Osteoblast (primary cell): Measurements from ENCODE around the gene GNAZ. TPM values are rescaled to one million over a fixed set of nuclear protein-coding genes. Genes with fewer than 3 reads are reported as not detected.
A peak's percentile ranks its signal among the peaks of the same experiment; 100 is the strongest.

Source experiments
- DNase-seq: peaks from one replicate; pipeline ENCODE4 v3.0.0; 2011; ENCODE audit warnings: low spot score, mixed read lengths; ENCODE audit not compliant: insufficient read length; ENCODE audit errors: missing footprints
- H2AFZ ChIP-seq: 2 replicates; pipeline ENCODE4 v1.6.0; 2011; ENCODE audit warnings: mild to moderate bottlenecking, low read length
- H3K27ac ChIP-seq: 2 replicates; pipeline ENCODE4 v1.5.1; 2011; ENCODE audit warnings: mild to moderate bottlenecking, low read depth, low read length, moderate library complexity
- H3K27me3 ChIP-seq: 2 replicates; pipeline ENCODE4 v1.6.0; 2012; ENCODE audit warnings: mild to moderate bottlenecking, control low read depth, inconsistent platforms, low read length, moderate library complexity; ENCODE audit not compliant: insufficient read depth
- H3K36me3 ChIP-seq: 2 replicates; pipeline ENCODE4 v1.5.1; 2011; ENCODE audit warnings: mild to moderate bottlenecking, low read length, control low read depth, moderate library complexity; ENCODE audit not compliant: insufficient read depth
- H3K4me1 ChIP-seq: 2 replicates; pipeline ENCODE4 v1.5.1; 2011; ENCODE audit warnings: mild to moderate bottlenecking, low read length, control low read depth, moderate library complexity; ENCODE audit not compliant: insufficient read depth
- H3K4me2 ChIP-seq: 2 replicates; pipeline ENCODE4 v1.6.0; 2011; ENCODE audit warnings: mild to moderate bottlenecking, low read length; ENCODE audit not compliant: insufficient read depth
- H3K4me3 ChIP-seq: fragments of 200-600 bp; sonication (generic); 3 replicates; pipeline ENCODE4 v1.5.1; 2012; ENCODE audit warnings: mild to moderate bottlenecking, low read length, inconsistent platforms; ENCODE audit not compliant: insufficient read depth
- H3K79me2 ChIP-seq: 2 replicates; pipeline ENCODE4 v1.6.0; 2012; ENCODE audit warnings: mild to moderate bottlenecking, low read length, control low read depth, inconsistent platforms; ENCODE audit not compliant: insufficient read depth
- H3K9me3 ChIP-seq: 2 replicates; pipeline ENCODE4 v1.5.1; 2011; ENCODE audit warnings: low read depth, low read length, control low read depth
- H4K20me1 ChIP-seq: 2 replicates; pipeline ENCODE4 v1.6.0; 2012; ENCODE audit warnings: mild to moderate bottlenecking, low read length, control low read depth; ENCODE audit not compliant: insufficient read depth
- CTCF ChIP-seq: IDR thresholded peaks from 2 replicates; pipeline ENCODE4 v1.5.1; 2011; ENCODE audit warnings: mild to moderate bottlenecking, low read depth, low read length, moderate library complexity; ENCODE audit errors: extremely low read depth
- total RNA-seq: library from RNA; depleted of rRNA; stranded (reverse); fragments of >200 nt; gene quantifications from 2 replicates; pipeline ENCODE4 v1.2.3, GENCODE V29; 2012

Gene GNAZ
- total RNA-seq, 1 donor = 0.72 TPM

GRCh38 chr22:23146478-23147205 is 76.3 kb downstream of the GNAZ start:
- Histone ChIP-seq H3K27ac (no peak overlapping the region), H3K4me1 (peaks cover 24% of the 10 kb centered on the region), H3K9me3 (no peaks in the 10 kb centered on the region), H3K36me3 (no peaks in the 10 kb centered on the region), H3K4me2 (no peak overlapping the region), H3K79me2 (no peaks in the 10 kb centered on the region), H3K4me3 (no peak overlapping the region), H3K27me3 (no peaks in the 10 kb centered on the region), H4K20me1 (peaks cover 8% of the 10 kb centered on the region), H2AFZ (no peak overlapping the region)
- no peak for TF ChIP-seq CTCF
- DNase-seq = no peak

DNA sequence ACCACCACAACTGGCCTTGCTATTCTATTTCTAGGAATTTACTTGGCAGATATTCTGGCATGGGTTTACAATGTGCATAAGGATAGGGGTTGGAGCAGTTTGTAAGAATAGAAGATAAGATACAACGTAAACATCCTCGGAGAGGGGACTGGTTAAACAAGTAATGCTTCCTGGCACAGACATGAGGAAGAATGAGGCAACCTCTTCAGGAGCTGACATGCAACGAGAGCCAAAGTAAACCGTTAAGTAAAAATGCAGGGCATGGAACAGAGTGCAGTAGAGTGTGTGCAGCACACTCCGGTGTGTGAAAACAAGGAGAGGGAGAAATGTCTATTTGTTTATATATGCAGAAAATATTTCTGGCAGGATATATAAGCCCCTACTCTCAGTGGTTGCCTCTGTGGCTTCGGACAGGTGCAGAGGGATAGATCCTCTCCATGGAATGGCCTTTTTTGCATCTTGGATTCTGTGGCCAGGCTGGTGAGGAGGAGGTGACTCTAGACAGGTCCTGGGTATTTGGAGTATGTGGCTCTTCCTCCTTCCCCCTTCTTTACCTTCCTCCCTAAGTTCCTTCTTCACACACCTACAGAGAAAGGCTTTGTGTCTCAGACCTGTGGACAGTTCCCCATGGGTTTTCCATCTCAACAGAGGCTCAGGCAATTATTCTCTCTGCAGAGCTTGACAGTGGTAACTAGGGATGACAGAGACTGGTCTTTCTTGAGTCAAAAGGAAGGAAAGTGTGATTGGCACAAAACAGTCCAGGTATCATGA is 77.5 kb downstream of the GNAZ start:
- H4K20me1 ChIP-seq = peaks cover 8% of the 10 kb centered on the region
- no peak overlapping the region for H3K4me3 ChIP-seq
- no peaks in the 10 kb centered on the region for H3K79me2 ChIP-seq
- H3K4me2 ChIP-seq = peak overlapping the region; percentile 21
- no peaks in the 10 kb centered on the region for H3K9me3 ChIP-seq
- H2AFZ ChIP-seq = no peak overlapping the region
- peaks cover 24% of the 10 kb centered on the region for H3K4me1 ChIP-seq
- no peaks in the 10 kb centered on the region for H3K36me3 ChIP-seq
- no peak for TF ChIP-seq CTCF
- H3K27ac ChIP-seq = no peak overlapping the region
- H3K27me3 ChIP-seq = no peaks in the 10 kb centered on the region
- peak; percentile 91 for DNase-seq

DNA sequence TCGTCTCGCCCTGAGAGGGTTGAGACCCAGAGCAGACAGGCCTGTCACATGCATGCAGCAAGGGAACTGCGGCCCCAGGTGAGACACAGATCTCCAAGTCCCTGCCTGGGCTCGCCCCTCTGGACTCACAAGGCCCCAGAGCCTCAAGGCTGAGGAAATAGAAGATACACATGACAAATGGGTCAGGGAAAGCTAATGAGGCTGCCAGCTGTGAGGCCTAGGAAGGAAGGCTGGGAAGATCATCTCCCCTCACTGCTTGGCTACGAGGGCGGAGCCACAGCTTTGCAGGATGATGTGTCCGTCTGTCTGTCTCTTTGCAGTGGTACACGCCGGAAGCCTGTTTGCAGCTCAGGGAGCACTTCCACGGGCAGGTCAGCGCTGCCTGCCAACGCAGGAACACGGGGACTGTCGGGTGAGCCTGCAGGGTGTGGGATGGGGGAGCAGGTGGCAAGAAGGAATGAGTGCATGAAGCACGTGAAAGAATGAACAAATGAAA is 79.5 kb downstream of the GNAZ start:
- H3K27me3 ChIP-seq = no peaks in the 10 kb centered on the region
- no peaks in the 10 kb centered on the region for H3K9me3 ChIP-seq
- no peak for TF ChIP-seq CTCF
- no peak overlapping the region for H3K4me2 ChIP-seq
- peaks cover 21% of the 10 kb centered on the region for H3K4me1 ChIP-seq
- H2AFZ ChIP-seq = no peak overlapping the region
- H4K20me1 ChIP-seq = peaks cover 8% of the 10 kb centered on the region
- H3K36me3 ChIP-seq = no peaks in the 10 kb centered on the region
- no peak overlapping the region for H3K27ac ChIP-seq
- no peak overlapping the region for H3K4me3 ChIP-seq
- no peak for DNase-seq
- no peaks in the 10 kb centered on the region for H3K79me2 ChIP-seq

GRCh38 chr22:23150762-23151161 is 80.4 kb downstream of the GNAZ start:
- Histone ChIP-seq H3K27ac (no peak overlapping the region), H3K79me2 (no peaks in the 10 kb centered on the region), H3K36me3 (no peaks in the 10 kb centered on the region), H3K4me1 (peaks cover 16% of the 10 kb centered on the region), H3K27me3 (no peaks in the 10 kb centered on the region), H3K9me3 (no peaks in the 10 kb centered on the region), H4K20me1 (peaks cover 8% of the 10 kb centered on the region), H3K4me3 (no peak overlapping the region), H2AFZ (no peak overlapping the region), H3K4me2 (no peak overlapping the region)
- no peak for TF ChIP-seq CTCF
- DNase-seq = peak; percentile 48
